Uterus (tissue), 2 donors: ENCODE data around the gene IRF4.

Experiments used
- POLR2A ChIP-seq, 2 donors: fragments of 450-650 bp; IDR thresholded peaks; one replicate each; pipeline ENCODE4 v1.6.1; 2016; ENCODE audit warnings: antibody characterized with exemption in 2 of 2, mild to moderate bottlenecking in 1 of 2, moderate library complexity in 1 of 2
- TF ChIP-seq, protein P1 (sequence below), 4 experiments: fragments of 200-600 bp in 2 of 4; fragments of 450-650 bp in 2 of 4; sonication (generic) in 2 of 4; IDR thresholded peaks; one replicate each; pipeline ENCODE4 v1.5.1; 2016 to 2019; ENCODE audit warnings: antibody characterized with exemption in 4 of 4, mild to moderate bottlenecking in 2 of 4, moderate library complexity in 1 of 4

GRCh38 chr6:438634-439170 is 47.1 kb downstream of the IRF4 start:
- TF ChIP-seq, protein P1, sequence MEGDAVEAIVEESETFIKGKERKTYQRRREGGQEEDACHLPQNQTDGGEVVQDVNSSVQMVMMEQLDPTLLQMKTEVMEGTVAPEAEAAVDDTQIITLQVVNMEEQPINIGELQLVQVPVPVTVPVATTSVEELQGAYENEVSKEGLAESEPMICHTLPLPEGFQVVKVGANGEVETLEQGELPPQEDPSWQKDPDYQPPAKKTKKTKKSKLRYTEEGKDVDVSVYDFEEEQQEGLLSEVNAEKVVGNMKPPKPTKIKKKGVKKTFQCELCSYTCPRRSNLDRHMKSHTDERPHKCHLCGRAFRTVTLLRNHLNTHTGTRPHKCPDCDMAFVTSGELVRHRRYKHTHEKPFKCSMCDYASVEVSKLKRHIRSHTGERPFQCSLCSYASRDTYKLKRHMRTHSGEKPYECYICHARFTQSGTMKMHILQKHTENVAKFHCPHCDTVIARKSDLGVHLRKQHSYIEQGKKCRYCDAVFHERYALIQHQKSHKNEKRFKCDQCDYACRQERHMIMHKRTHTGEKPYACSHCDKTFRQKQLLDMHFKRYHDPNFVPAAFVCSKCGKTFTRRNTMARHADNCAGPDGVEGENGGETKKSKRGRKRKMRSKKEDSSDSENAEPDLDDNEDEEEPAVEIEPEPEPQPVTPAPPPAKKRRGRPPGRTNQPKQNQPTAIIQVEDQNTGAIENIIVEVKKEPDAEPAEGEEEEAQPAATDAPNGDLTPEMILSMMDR (IDR thresholded peaks at IDR 0.05), result no peak
- TF ChIP-seq POLR2A (IDR thresholded peaks at IDR 0.05), result no peak
